GM21576 (cell line): ENCODE measurements around the gene PSMD13.
A peak's percentile ranks its signal among the peaks of the same experiment; 100 is the strongest.

Experiments used
- ATAC-seq: cut with Tn5 transposase; IDR thresholded peaks from one replicate; pipeline ENCODE4 v1.9.1; 2021; ENCODE audit warnings: mild to moderate bottlenecking, moderate library complexity; ENCODE audit not compliant: unreplicated experiment

The PSMD13 gene

GRCh38 chr11:241634-242033 is 4.9 kb downstream of the PSMD13 start:
- ATAC-seq, result no peak

GRCh38 chr11:244376-244775 is 7.6 kb downstream of the PSMD13 start:
- ATAC-seq, result no peak

GRCh38 chr11:249062-249461 is 12.3 kb downstream of the PSMD13 start:
- no peak for ATAC-seq

GRCh38 chr11:250274-250673 is 13.5 kb downstream of the PSMD13 start:
- no peak for ATAC-seq

GRCh38 chr11:250740-251299 is 14.0 kb downstream of the PSMD13 start:
- no peak for ATAC-seq

- ATAC-seq, result no peak
Measured at GRCh38 chr11:251550-251949, 14.8 kb downstream of the PSMD13 start.

- ATAC-seq, result no peak
Measured at GRCh38 chr11:252666-253065, 15.9 kb downstream of the PSMD13 start.

- no peak for ATAC-seq
Measured at GRCh38 chr11:253160-253885, 16.5 kb downstream of the PSMD13 start.

GRCh38 chr11:253886-254270 is 17.1 kb downstream of the PSMD13 start:
- no peak for ATAC-seq

- no peak for ATAC-seq
Measured at GRCh38 chr11:255176-255575, 18.4 kb downstream of the PSMD13 start.

GRCh38 chr11:255816-256215 is 19.0 kb downstream of the PSMD13 start:
- no peak for ATAC-seq

- no peak for ATAC-seq
Measured at GRCh38 chr11:256952-257737, 20.4 kb downstream of the PSMD13 start.

GRCh38 chr11:257766-258493 is 21.2 kb downstream of the PSMD13 start:
- ATAC-seq, result no peak

- no peak for ATAC-seq
Measured at GRCh38 chr11:259413-259812, 22.6 kb downstream of the PSMD13 start.

- ATAC-seq, result no peak
Measured at GRCh38 chr11:261624-262023, 24.8 kb downstream of the PSMD13 start.

GRCh38 chr11:266676-267439 is 30.1 kb downstream of the PSMD13 start:
- ATAC-seq, result no peak

GRCh38 chr11:267491-267994 is 30.8 kb downstream of the PSMD13 start:
- no peak for ATAC-seq

GRCh38 chr11:268716-269145 is 32.0 kb downstream of the PSMD13 start:
- peak; percentile 32 for ATAC-seq

- peak; percentile 66 for ATAC-seq
Measured at GRCh38 chr11:269146-269890, 32.5 kb downstream of the PSMD13 start.
